Parathyroid adenoma (tissue), 2 donors: ENCODE results near the gene GALNTL6.

Source experiments
- H2AFZ ChIP-seq: fragments of 300-600 bp; sonication (generic); one replicate; pipeline ENCODE4 v1.7.0; 2017; ENCODE audit warnings: antibody characterized with exemption, mild to moderate bottlenecking
- H3K27ac ChIP-seq: fragments of 300-600 bp; sonication (generic); one replicate; pipeline ENCODE4 v1.7.0; 2017
- H3K27me3 ChIP-seq: fragments of 300-600 bp; sonication (generic); one replicate; pipeline ENCODE4 v1.7.0; 2017; ENCODE audit warnings: low read length; ENCODE audit not compliant: control insufficient read depth, insufficient read depth
- H3K36me3 ChIP-seq: fragments of 300-600 bp; sonication (generic); one replicate; pipeline ENCODE4 v1.7.0; 2017; ENCODE audit warnings: low read length; ENCODE audit not compliant: control insufficient read depth, insufficient read depth
- H3K4me1 ChIP-seq: fragments of 300-600 bp; sonication (generic); one replicate; pipeline ENCODE4 v1.7.0; 2017; ENCODE audit warnings: control low read depth
- H3K4me2 ChIP-seq: fragments of 300-600 bp; sonication (generic); one replicate; pipeline ENCODE4 v1.7.0; 2017; ENCODE audit warnings: low read length
- H3K4me3 ChIP-seq: fragments of 300-600 bp; sonication (generic); one replicate; pipeline ENCODE4 v1.7.0; 2017; ENCODE audit warnings: low read depth, low read length
- H3K79me2 ChIP-seq: fragments of 300-600 bp; sonication (generic); one replicate; pipeline ENCODE4 v1.7.0; 2017; ENCODE audit warnings: control low read depth
- H3K9ac ChIP-seq: fragments of 300-600 bp; sonication (generic); one replicate; pipeline ENCODE4 v1.7.0; 2017; ENCODE audit warnings: mild to moderate bottlenecking
- H3K9me3 ChIP-seq: fragments of 300-600 bp; sonication (generic); one replicate; pipeline ENCODE4 v1.7.0; 2017; ENCODE audit warnings: low read length; ENCODE audit not compliant: control insufficient read depth
- TF ChIP-seq, protein P1 (sequence below): fragments of 300-600 bp; sonication (generic); IDR thresholded peaks from one replicate; pipeline ENCODE4 v1.7.0; 2017; ENCODE audit warnings: antibody characterized with exemption, mild to moderate bottlenecking
- donor health status: primary hyperparathyroidism.

The GALNTL6 gene

DNA sequence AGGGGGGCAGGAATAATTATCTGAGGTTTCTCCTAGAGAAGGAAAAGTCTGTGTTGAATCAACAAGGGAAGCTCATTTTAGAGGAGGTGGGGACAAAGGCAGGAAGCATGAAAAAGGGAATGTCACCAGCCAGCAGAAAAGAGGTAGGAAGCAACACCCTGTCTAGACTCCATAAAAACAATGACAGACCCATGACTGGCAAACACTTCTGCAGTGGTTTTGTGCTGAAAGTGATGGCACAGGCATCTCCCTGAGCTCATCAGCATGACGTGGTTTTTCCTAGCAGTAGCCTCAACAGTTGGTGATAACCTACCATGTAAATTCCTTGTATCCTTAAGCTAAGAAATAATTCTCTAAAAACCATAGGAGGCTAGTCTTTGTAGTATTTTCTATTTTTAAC is 1244.7 kb downstream of the GALNTL6 start:
- Histone ChIP-seq H3K4me1 (no peaks in the 10 kb centered on the region), H3K27ac (no peak overlapping the region), H3K9ac (no peak overlapping the region), H2AFZ (no peak overlapping the region), H3K36me3 (no peaks in the 10 kb centered on the region), H3K27me3 (no peaks in the 10 kb centered on the region), H3K79me2 (no peaks in the 10 kb centered on the region), H3K4me2 (no peak overlapping the region), H3K9me3 (no peaks in the 10 kb centered on the region), H3K4me3 (no peak overlapping the region)
- TF ChIP-seq, protein P1, sequence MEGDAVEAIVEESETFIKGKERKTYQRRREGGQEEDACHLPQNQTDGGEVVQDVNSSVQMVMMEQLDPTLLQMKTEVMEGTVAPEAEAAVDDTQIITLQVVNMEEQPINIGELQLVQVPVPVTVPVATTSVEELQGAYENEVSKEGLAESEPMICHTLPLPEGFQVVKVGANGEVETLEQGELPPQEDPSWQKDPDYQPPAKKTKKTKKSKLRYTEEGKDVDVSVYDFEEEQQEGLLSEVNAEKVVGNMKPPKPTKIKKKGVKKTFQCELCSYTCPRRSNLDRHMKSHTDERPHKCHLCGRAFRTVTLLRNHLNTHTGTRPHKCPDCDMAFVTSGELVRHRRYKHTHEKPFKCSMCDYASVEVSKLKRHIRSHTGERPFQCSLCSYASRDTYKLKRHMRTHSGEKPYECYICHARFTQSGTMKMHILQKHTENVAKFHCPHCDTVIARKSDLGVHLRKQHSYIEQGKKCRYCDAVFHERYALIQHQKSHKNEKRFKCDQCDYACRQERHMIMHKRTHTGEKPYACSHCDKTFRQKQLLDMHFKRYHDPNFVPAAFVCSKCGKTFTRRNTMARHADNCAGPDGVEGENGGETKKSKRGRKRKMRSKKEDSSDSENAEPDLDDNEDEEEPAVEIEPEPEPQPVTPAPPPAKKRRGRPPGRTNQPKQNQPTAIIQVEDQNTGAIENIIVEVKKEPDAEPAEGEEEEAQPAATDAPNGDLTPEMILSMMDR: no peak

DNA sequence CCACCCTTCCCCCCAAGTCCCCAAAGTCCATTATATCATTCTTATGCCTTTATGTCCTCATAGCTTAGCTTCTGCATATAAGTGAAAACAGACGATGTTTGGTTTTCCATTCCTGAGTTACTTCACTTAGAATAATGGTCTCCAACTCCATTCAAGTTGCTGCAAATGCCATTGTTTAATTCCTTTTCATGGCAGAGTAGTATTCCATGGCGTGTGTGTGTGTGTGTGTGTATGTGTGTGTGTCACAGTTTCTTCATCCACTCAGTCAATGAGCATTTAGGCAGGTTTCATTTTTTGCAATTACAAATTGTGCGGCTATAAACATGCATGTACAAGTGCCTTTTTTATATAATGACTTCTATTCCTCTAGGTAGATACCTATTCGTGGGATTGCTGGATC is 1248.0 kb downstream of the GALNTL6 start:
- Histone ChIP-seq H3K4me1 (no peaks in the 10 kb centered on the region), H2AFZ (no peak overlapping the region), H3K4me3 (no peak overlapping the region)

DNA sequence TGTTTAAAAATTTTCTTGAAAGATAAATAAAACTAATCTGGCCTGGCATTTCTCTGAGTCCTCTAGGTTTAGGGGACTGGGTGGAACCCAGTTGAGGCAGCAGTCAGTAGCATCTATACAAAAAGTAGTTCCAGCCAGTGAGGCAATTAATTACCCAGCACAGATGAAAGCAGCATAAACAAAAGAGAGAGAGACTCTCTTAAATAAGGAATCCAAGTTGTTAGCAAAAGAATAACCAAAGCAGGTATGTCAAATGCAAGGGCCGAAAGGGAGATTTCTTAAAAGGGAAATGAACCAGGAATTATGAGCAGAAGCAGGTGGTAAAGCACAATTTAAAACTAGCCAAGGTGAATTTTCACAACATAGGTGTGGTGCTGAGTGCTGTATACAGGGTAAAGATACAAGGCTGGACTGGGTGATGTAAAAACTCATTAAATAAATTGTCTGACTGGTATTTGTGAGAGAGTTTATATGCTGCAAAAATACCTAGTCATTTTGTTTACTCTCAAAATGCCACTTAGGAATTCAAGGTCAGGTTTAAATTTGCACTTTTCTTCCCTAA is 1260.8 kb downstream of the GALNTL6 start:
- TF ChIP-seq, protein P1: no peak
- H3K27ac ChIP-seq: no peak overlapping the region
- no peaks in the 10 kb centered on the region for H3K36me3 ChIP-seq
- no peaks in the 10 kb centered on the region for H3K27me3 ChIP-seq
- H3K4me1 ChIP-seq: no peaks in the 10 kb centered on the region
- H3K9me3 ChIP-seq: no peaks in the 10 kb centered on the region
- H2AFZ ChIP-seq: no peak overlapping the region
- H3K4me2 ChIP-seq: no peak overlapping the region
- no peak overlapping the region for H3K4me3 ChIP-seq
- no peaks in the 10 kb centered on the region for H3K79me2 ChIP-seq
- H3K9ac ChIP-seq: no peak overlapping the region

More for the DNA sequence above, 1248.0 kb downstream of the GALNTL6 start:
- Histone ChIP-seq H3K79me2 (no peaks in the 10 kb centered on the region), H3K4me2 (no peak overlapping the region), H3K36me3 (no peaks in the 10 kb centered on the region), H3K27me3 (no peaks in the 10 kb centered on the region), H3K9ac (no peak overlapping the region), H3K27ac (no peak overlapping the region), H3K9me3 (no peaks in the 10 kb centered on the region)
- TF ChIP-seq, protein P1: no peak

DNA sequence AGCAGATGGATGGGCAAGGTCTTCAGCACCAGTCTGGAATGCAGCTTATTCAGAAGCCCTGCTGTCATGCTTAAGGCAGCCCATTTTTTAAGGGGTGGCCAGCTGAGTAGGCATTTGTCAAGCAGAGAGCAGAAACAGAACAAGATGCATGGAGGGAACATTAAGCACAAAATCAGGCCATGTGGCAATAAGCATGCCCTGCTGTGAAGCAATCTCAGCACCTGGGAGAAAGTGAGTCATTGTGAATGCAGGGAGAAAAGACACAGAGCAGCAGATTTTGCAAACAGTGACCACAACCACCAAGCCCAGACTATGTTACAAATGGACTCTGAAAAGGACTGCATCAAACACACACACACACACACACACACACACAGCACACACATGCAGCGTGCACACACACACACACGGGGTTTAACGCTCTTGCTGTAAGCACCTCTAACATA is 1261.3 kb downstream of the GALNTL6 start:
- TF ChIP-seq, protein P1: no peak
- Histone ChIP-seq H3K27ac (no peak overlapping the region), H3K79me2 (no peaks in the 10 kb centered on the region)

More for the DNA sequence above, 1261.3 kb downstream of the GALNTL6 start:
- H3K4me3 ChIP-seq: no peak overlapping the region
- H3K4me1 ChIP-seq: no peaks in the 10 kb centered on the region
- H3K36me3 ChIP-seq: no peaks in the 10 kb centered on the region
- H3K27me3 ChIP-seq: no peaks in the 10 kb centered on the region
- no peaks in the 10 kb centered on the region for H3K9me3 ChIP-seq
- H2AFZ ChIP-seq: no peak overlapping the region
- no peak overlapping the region for H3K4me2 ChIP-seq
- H3K9ac ChIP-seq: no peak overlapping the region
